Retina (tissue), 1 donor: ENCODE measurements around the gene DSTN.

ENCODE experiments used
- DNase-seq: peaks from one replicate; pipeline ENCODE4 v3.0.0-alpha.2; 2016

The DSTN gene

GRCh38 chr20:17640146-17640874 lies 70.4 kb downstream of the DSTN start:
- no peak for DNase-seq

- no peak for DNase-seq
Observed at GRCh38 chr20:17640875-17641378, 71.1 kb downstream of the DSTN start.

GRCh38 chr20:17641520-17641964 lies 71.7 kb downstream of the DSTN start:
- no peak for DNase-seq

GRCh38 chr20:17641993-17642392 lies 72.1 kb downstream of the DSTN start:
- no peak for DNase-seq

- DNase-seq = no peak
Observed at GRCh38 chr20:17642404-17643269, 72.8 kb downstream of the DSTN start.

GRCh38 chr20:17643531-17644188 lies 73.8 kb downstream of the DSTN start:
- peak; percentile 67 for DNase-seq

GRCh38 chr20:17644451-17644850 lies 74.6 kb downstream of the DSTN start:
- DNase-seq = no peak

GRCh38 chr20:17645010-17645409 lies 75.1 kb downstream of the DSTN start:
- no peak for DNase-seq

GRCh38 chr20:17645546-17646208 lies 75.8 kb downstream of the DSTN start:
- no peak for DNase-seq

GRCh38 chr20:17646209-17646960 lies 76.5 kb downstream of the DSTN start:
- DNase-seq = no peak

- no peak for DNase-seq
Observed at GRCh38 chr20:17646961-17647301, 77.1 kb downstream of the DSTN start.

- DNase-seq = no peak
Observed at GRCh38 chr20:17647391-17648314, 77.8 kb downstream of the DSTN start.

GRCh38 chr20:17648315-17648646 lies 78.4 kb downstream of the DSTN start:
- no peak for DNase-seq

- no peak for DNase-seq
Observed at GRCh38 chr20:17648791-17649730, 79.2 kb downstream of the DSTN start.

GRCh38 chr20:17650301-17651128 lies 80.6 kb downstream of the DSTN start:
- no peak for DNase-seq

GRCh38 chr20:17651129-17651759 lies 81.4 kb downstream of the DSTN start:
- no peak for DNase-seq

GRCh38 chr20:17651760-17652388 lies 82.0 kb downstream of the DSTN start:
- no peak for DNase-seq

GRCh38 chr20:17652411-17652810 lies 82.5 kb downstream of the DSTN start:
- DNase-seq = no peak
